Left colon (tissue), 2 donors: ENCODE results near the gene TNFSF12. TPM values are rescaled to one million over a fixed set of nuclear protein-coding genes. Genes with fewer than 3 reads are reported as not detected.

Experiments
- ATAC-seq: fragments of 200-7000 bp; cut with Tn5 transposase; one replicate; pipeline ENCODE4 v1.9.1; 2020; ENCODE audit warnings: mild to moderate bottlenecking, moderate library complexity
- DNase-seq, 2 donors: peaks; one replicate each; pipeline ENCODE4 v3.0.0-alpha.2; 2020
- intact Hi-C, 2 donors: fragments of 100-400 bp; cut with DNase I in 1 of 2; cut with micrococcal nuclease in 1 of 2; formaldehyde crosslinking; loops; one replicate each; pipeline versions ENCODE4 v1.11.2 to v1.14.0; 2022; cut with DNase I, micrococcal nuclease
- total RNA-seq, 2 donors: library from RNA; stranded (reverse); fragmentation: NEBNext Ultra II Directional; extraction: Animal tissue kit (Norgen Biotek cat#: 25700); gene quantifications; one replicate each; pipeline ENCODE4 v1.2.1, GENCODE V29; 2021
- donor health status: DM: no; HTN: no; CAD: no.
- donor health status: DM: yes; HTN: yes; CAD: no.

The TNFSF12 gene
- total RNA-seq, 2 donors from 2014 or later, result 9.8 to 17.3 TPM

DNA sequence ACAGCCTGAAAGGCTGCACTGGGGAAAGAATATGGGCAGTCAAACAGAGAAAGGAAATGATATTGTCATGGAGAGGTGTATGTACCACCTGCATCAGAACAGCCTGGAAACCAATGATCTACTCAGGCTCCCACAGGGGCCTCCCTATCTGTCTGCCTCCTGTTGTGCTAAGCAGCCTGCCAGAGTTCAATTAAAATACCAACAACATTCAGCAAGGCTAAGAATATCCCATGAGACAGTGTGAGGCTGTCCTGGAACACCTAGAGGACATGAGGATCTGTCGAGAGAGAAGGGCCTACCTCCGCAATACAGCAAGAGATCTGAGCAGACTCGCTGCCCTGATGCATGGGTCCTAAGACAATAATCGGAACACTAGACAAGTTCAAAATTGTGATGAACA is 57.4 kb downstream of the TNFSF12 start:
- intact Hi-C loops, result no loop called here
- ATAC-seq (no peak), DNase-seq (no peak)

Other genes starting within 250 kb of the TNFSF12 start
- gene EIF5A, start 241.4 kb upstream of the TNFSF12 start, total RNA-seq, result 100 to 1,000 TPM; 330 to 413 TPM
- 10 to 100 TPM; 71.2 to 72.4 TPM for gene GPS2, start 233.7 kb upstream of the TNFSF12 start, total RNA-seq
- 10 to 100 TPM; 32.7 to 44.5 TPM for gene NEURL4, start 219.7 kb upstream of the TNFSF12 start, total RNA-seq
- 1 to 10 TPM; 4.1 to 9.0 TPM for gene ACAP1, start 212.5 kb upstream of the TNFSF12 start, total RNA-seq
- 10 to 100 TPM in 1 of 2 donors, 1 to 10 TPM in 1; 9.4 to 10.1 TPM for gene KCTD11, start 196.9 kb upstream of the TNFSF12 start, total RNA-seq
- not detected for gene TMEM95, start 193.9 kb upstream of the TNFSF12 start, total RNA-seq
- gene TNK1, start 168.0 kb upstream of the TNFSF12 start, total RNA-seq, result 10 to 100 TPM; 22.2 to 24.9 TPM
- 10 to 100 TPM in 1 of 2 donors, 1 to 10 TPM in 1; 8.9 to 10.2 TPM for gene PLSCR3, start 154.5 kb upstream of the TNFSF12 start, total RNA-seq
- 10 to 100 TPM; 70.8 to 81.0 TPM for gene TMEM256, start 145.0 kb upstream of the TNFSF12 start, total RNA-seq
- gene NLGN2, start 141.2 kb upstream of the TNFSF12 start, total RNA-seq, result 1 to 10 TPM; 2.7 to 6.6 TPM
- gene SPEM1, start 128.7 kb upstream of the TNFSF12 start, total RNA-seq, result not detected
- not detected for gene SPEM2, start 123.4 kb upstream of the TNFSF12 start, total RNA-seq
- not detected for gene SPEM3, start 120.2 kb upstream of the TNFSF12 start, total RNA-seq
- gene TMEM102, start 113.6 kb upstream of the TNFSF12 start, total RNA-seq, result 10 to 100 TPM; 19.3 to 20.5 TPM
- 1 to 10 TPM; 1.2 to 2.3 TPM for gene FGF11, start 109.5 kb upstream of the TNFSF12 start, total RNA-seq
- gene CHRNB1, start 104.0 kb upstream of the TNFSF12 start, total RNA-seq, result 10 to 100 TPM in 1 of 2 donors, 1 to 10 TPM in 1; 9.6 to 10.7 TPM
- gene ZBTB4, start 69.4 kb upstream of the TNFSF12 start, total RNA-seq, result 10 to 100 TPM; 17.5 to 25.0 TPM
- not detected for gene SLC35G6, start 67.6 kb upstream of the TNFSF12 start, total RNA-seq
- 10 to 100 TPM; 83.8 to 100.0 TPM for gene POLR2A, start 64.7 kb upstream of the TNFSF12 start, total RNA-seq
- 100 to 1,000 TPM in 1 of 2 donors, 10 to 100 TPM in 1; 77.2 to 121 TPM for gene TNFSF13, start 9.7 kb downstream of the TNFSF12 start, total RNA-seq
- gene SENP3, start 12.9 kb downstream of the TNFSF12 start, total RNA-seq, result 10 to 100 TPM; 30.9 to 34.1 TPM
- gene CD68, start 30.6 kb downstream of the TNFSF12 start, total RNA-seq, result 10 to 100 TPM; 35.0 to 74.0 TPM
- gene MPDU1, start 34.8 kb downstream of the TNFSF12 start, total RNA-seq, result 10 to 100 TPM; 79.2 to 89.6 TPM
- under 1 TPM; 0.58 to 0.84 TPM for gene SOX15, start 41.0 kb downstream of the TNFSF12 start, total RNA-seq
- 10 to 100 TPM; 24.9 to 29.5 TPM for gene FXR2, start 65.8 kb downstream of the TNFSF12 start, total RNA-seq
- gene SAT2, start 78.8 kb downstream of the TNFSF12 start, total RNA-seq, result 10 to 100 TPM; 60.8 to 78.3 TPM
- not detected for gene SHBG, start 81.1 kb downstream of the TNFSF12 start, total RNA-seq
- 1 to 10 TPM in 1 of 2 donors, under 1 TPM in 1; 0.55 to 1.4 TPM for gene ATP1B2, start 101.9 kb downstream of the TNFSF12 start, total RNA-seq
- gene TP53, start 138.4 kb downstream of the TNFSF12 start, total RNA-seq, result 10 to 100 TPM; 47.3 to 60.0 TPM
- gene WRAP53, start 139.4 kb downstream of the TNFSF12 start, total RNA-seq, result 1 to 10 TPM; 6.4 to 9.7 TPM
- gene EFNB3, start 156.1 kb downstream of the TNFSF12 start, total RNA-seq, result under 1 TPM; 0.25 to 0.34 TPM
- under 1 TPM; 0.22 to 0.61 TPM for gene DNAH2, start 168.7 kb downstream of the TNFSF12 start, total RNA-seq